NCI-H82 treated with DMSO at 0.1 percent for 48 hours (cell line): Measurements from ENCODE around the gene PRLR.
"Not testable (repeated sequence)": the region's sequence is repeated elsewhere in the genome, so short reads cannot be mapped to it uniquely, and the experiment has no call there.

ENCODE experiments used
- DNase-seq: peaks from one replicate; lab custom pipeline; 2025; ENCODE audit not compliant: unreplicated experiment; lab: John Stamatoyannopoulos, UW

Gene PRLR

GRCh38 chr5:35133186-35133585 is 97.1 kb downstream of the PRLR start:
- no peak for DNase-seq

GRCh38 chr5:35131723-35132122 is 98.6 kb downstream of the PRLR start:
- no peak for DNase-seq

GRCh38 chr5:35129921-35130485 is 100.3 kb downstream of the PRLR start:
- DNase-seq: no peak

GRCh38 chr5:35129276-35129675 is 101.0 kb downstream of the PRLR start:
- no peak for DNase-seq

- no peak for DNase-seq
Measured at GRCh38 chr5:35127006-35127405, 103.3 kb downstream of the PRLR start.

GRCh38 chr5:35125746-35126145 is 104.5 kb downstream of the PRLR start:
- DNase-seq: no peak

GRCh38 chr5:35124932-35125331 is 105.4 kb downstream of the PRLR start:
- DNase-seq: no peak

GRCh38 chr5:35122819-35123218 is 107.5 kb downstream of the PRLR start:
- DNase-seq: no peak

GRCh38 chr5:35120715-35121114 is 109.6 kb downstream of the PRLR start:
- DNase-seq: no peak

- DNase-seq: no peak
Measured at GRCh38 chr5:35117967-35118366, 112.3 kb downstream of the PRLR start.

GRCh38 chr5:35115920-35116319 is 114.4 kb downstream of the PRLR start:
- no peak for DNase-seq

GRCh38 chr5:35114698-35115097 is 115.6 kb downstream of the PRLR start:
- DNase-seq: no peak

- no peak for DNase-seq
Measured at GRCh38 chr5:35112300-35112699, 118.0 kb downstream of the PRLR start.

- not testable (repeated sequence) for DNase-seq
Measured at GRCh38 chr5:35104550-35104949, 125.7 kb downstream of the PRLR start.

- no peak for DNase-seq
Measured at GRCh38 chr5:35103637-35104299, 126.5 kb downstream of the PRLR start.

- DNase-seq: not testable (repeated sequence)
Measured at GRCh38 chr5:35101720-35102119, 128.6 kb downstream of the PRLR start.

GRCh38 chr5:35101016-35101415 is 129.3 kb downstream of the PRLR start:
- no peak for DNase-seq

GRCh38 chr5:35098214-35098613 is 132.1 kb downstream of the PRLR start:
- no peak for DNase-seq

- no peak for DNase-seq
Measured at GRCh38 chr5:35096932-35097331, 133.4 kb downstream of the PRLR start.

- no peak for DNase-seq
Measured at GRCh38 chr5:35096216-35096615, 134.1 kb downstream of the PRLR start.

- DNase-seq: no peak
Measured at GRCh38 chr5:35095366-35095765, 134.9 kb downstream of the PRLR start.

GRCh38 chr5:35094948-35095347 is 135.3 kb downstream of the PRLR start:
- DNase-seq: no peak

- no peak for DNase-seq
Measured at GRCh38 chr5:35092703-35093102, 137.6 kb downstream of the PRLR start.
